HG03108 (cell line): ENCODE results near the gene SND1.
"Not testable (repeated sequence)": the region's sequence is repeated elsewhere in the genome, so short reads cannot be mapped to it uniquely, and the experiment has no call there.

Experiments used
- ATAC-seq: cut with Tn5 transposase; IDR thresholded peaks from one replicate; pipeline ENCODE4 v1.9.1; 2021; ENCODE audit warnings: moderate library complexity; ENCODE audit not compliant: unreplicated experiment

SND1 gene

GRCh38 chr7:127652333-127653248, 597 bp downstream of the SND1 start:
- ATAC-seq: peak; percentile 4

GRCh38 chr7:127653396-127653795, 1.4 kb downstream of the SND1 start:
- no peak for ATAC-seq

- ATAC-seq: no peak
Observed at GRCh38 chr7:127654404-127655394, 2.7 kb downstream of the SND1 start.

- no peak for ATAC-seq
Observed at GRCh38 chr7:127655720-127656119, 3.7 kb downstream of the SND1 start.

- ATAC-seq: no peak
Observed at GRCh38 chr7:127657500-127657899, 5.5 kb downstream of the SND1 start.

- ATAC-seq: no peak
Observed at GRCh38 chr7:127658970-127659630, 7.1 kb downstream of the SND1 start.

GRCh38 chr7:127665922-127666321, 13.9 kb downstream of the SND1 start:
- ATAC-seq: no peak

- no peak for ATAC-seq
Observed at GRCh38 chr7:127666602-127667001, 14.6 kb downstream of the SND1 start.

GRCh38 chr7:127667017-127667670, 15.2 kb downstream of the SND1 start:
- no peak for ATAC-seq

GRCh38 chr7:127667759-127668530, 16.0 kb downstream of the SND1 start:
- ATAC-seq: no peak

GRCh38 chr7:127671341-127671740, 19.3 kb downstream of the SND1 start:
- ATAC-seq: no peak

- ATAC-seq: no peak
Observed at GRCh38 chr7:127673902-127674301, 21.9 kb downstream of the SND1 start.

GRCh38 chr7:127674361-127674760, 22.4 kb downstream of the SND1 start:
- no peak for ATAC-seq

GRCh38 chr7:127674923-127675322, 22.9 kb downstream of the SND1 start:
- not testable (repeated sequence) for ATAC-seq

- ATAC-seq: no peak
Observed at GRCh38 chr7:127675721-127676120, 23.7 kb downstream of the SND1 start.

- no peak for ATAC-seq
Observed at GRCh38 chr7:127677433-127678230, 25.6 kb downstream of the SND1 start.

GRCh38 chr7:127678337-127678736, 26.3 kb downstream of the SND1 start:
- no peak for ATAC-seq

GRCh38 chr7:127678947-127679346, 27.0 kb downstream of the SND1 start:
- peak; percentile 74 for ATAC-seq

GRCh38 chr7:127680983-127681382, 29.0 kb downstream of the SND1 start:
- ATAC-seq: no peak
